DMS 273 (cell line): ENCODE measurements around the gene OPCML.

Experiments
- DNase-seq: peaks from one replicate; lab custom pipeline; 2025; ENCODE audit not compliant: unreplicated experiment; lab: John Stamatoyannopoulos, UW

Gene OPCML

DNA sequence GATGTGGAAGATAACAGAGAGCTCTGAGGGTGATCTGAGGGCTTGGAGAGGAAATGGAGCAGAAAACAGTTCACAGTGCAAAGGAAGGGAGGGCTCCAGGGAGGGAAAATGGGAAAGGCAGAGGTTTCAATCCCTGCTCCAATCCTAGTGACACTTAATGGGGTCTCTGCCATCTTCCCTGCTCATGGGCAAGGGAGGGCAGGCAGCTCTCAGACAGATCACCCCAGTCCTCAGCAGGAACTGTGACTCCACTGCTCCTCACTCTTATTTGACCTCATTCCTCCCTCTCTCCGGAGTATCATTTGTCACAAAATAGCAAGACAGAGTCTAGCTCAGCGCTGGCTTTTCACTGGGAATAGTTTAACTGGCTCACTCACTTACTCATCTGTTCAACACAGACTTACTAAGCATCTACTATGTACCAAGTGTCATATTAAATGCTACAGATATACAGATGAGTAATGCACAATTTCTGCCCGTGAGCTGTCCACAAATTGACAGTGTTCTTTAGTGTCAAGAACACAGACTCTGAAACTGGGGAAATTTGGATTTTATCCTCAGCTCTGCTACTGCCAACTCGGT is 817.4 kb downstream of the OPCML start:
- DNase-seq: no peak

DNA sequence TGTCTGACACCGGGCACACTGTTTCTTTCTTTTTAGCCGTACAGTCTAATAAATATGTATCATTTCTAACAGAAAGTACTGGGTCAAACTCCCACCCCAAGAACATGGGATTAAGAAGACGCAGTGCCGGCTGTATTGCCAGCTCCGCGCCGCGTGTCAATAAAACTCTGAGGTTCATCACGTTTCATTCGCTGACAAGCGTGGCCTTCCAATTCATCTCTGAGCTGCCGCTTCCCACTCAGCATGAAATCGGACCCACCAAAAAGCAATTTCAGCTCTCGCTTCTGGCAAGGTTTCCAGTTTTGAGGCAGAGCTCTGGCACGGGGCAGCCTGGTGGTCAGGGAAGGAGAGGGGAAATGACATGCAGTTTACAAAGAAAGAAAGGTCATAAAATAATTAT is 819.8 kb downstream of the OPCML start:
- DNase-seq: no peak

DNA sequence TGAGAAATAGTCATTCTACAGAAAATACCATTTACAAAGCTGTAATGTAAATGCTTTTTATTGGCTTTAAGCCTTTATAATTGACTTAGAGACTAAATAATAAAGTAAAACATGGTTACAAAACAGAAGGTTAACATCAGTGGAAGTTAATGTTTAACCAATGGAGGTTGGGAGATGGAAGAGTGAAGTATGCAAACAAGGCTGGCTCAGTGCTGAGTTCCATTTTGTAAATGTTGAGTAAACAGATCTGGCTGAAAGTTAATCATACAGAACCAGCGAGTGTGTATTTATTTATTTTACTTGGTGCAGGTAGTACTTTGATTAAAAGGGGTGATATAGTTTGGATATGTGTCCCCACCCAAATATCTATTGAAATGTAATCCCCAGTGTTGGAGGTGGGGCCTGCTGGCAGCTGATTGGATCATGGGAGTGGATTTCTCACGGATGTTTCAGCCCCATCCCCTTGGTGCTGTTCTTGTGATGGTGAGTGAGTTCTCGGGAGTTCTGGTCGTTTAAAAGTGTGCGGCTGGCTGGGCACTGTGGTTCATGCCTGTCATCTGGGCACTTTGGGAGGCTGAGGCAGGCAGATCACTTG is 827.4 kb downstream of the OPCML start:
- no peak for DNase-seq

DNA sequence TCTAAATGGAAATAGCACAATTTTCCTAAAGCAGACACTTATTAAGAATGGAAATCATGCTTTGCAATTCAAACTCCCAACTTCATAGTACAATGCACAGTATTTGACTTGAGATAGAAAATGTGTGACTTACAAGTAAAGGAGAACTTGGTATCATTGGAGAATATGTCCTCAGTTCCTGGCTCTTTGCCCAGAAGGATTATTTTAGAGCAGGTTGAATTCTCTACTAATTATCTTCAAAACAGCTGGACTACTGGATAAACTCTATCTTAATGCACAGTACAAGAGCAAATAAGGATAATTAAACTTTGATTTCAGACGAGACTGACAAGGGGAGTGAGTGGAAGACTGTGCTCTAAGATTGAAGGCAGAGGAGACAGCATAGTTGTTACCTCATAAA is 839.4 kb downstream of the OPCML start:
- peak; percentile 4 for DNase-seq

DNA sequence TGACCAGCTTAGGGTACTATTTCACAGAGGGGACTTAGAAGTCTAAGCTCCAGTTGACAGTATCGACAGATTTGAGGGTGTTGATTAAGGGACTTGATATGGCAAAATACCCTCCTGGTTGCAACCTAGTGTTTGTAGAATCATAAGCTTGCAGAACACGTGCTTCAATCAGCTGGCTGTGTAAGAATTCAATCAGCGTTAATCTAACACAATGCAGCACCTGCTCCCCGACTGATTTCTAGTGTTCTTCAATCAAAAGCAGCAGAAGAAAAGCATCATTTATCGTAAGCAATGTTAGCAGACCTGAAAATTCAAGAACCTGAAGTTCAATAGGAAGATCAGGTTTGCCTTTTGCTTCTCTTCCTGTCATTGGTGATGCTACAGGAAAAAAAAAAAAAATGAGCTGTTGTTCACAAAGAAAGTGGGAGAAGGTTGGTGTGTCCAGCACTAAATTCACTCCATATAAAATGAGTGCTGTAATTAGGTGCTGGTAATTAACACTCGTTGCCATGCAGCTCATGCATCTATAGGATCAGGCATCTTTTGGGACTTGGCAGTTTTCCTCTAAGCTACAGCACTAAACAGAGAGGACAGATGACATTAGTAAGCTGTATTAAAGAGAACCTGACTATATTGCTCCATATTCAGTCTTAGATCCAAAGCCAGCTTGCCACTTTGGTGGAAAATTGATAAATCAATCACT is 840.3 kb downstream of the OPCML start:
- no peak for DNase-seq

DNA sequence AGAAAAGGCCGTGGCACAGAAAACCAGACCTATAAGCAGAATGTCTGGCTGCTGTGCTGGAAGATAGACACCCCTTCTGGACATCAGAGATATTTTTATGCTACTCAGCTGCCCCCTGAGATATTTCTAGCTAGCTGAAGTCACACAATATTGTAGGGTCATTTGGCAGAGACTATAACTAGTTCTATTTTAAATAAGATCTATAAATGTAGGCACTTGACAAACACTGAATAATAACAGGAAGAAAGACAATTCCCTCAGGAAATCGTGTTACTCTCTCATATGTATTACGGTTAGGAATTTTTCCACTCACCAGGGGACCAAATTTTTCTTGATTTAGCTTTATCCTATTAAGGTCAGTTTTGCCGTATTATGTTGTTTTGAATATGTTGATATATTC is 845.4 kb downstream of the OPCML start:
- DNase-seq: no peak

DNA sequence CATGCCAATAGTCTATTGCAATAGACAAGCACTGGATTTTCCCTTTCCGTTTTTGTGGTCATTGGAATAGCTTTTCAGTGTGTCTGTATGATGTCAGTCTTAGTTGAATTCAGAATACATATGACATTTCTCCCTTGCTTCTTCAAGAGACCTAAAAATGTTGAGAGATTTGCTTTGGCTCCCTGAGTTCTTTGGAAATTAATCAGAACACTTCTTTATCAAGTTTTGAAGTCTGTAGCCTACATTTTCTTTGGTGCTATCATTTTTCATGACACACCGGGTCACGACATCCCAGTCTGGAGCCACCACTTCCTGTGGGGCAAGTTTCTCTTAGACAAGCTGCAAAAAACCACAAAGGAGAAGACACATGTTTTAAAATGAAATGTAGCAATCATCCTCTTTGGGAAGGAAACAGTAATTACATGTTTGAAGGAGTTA is 847.1 kb downstream of the OPCML start:
- DNase-seq: no peak

DNA sequence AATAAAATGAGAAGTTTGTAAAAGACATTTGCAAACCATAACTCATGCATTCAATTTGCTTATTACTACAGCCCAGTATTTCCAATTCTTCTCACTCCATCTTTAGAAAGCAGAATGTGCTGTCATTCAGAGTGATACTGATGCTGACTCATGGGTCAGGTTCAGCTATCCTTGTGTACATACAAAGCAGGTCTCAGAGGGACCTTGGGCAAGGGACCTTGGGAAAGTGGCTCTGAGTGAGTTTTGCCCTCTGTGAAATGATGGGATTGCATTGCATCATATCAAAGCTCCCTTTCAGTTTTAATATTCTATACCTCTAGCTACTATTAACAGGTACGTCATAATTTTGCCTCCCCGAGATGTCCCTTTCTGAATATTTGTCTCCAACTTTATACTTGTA is 848.7 kb downstream of the OPCML start:
- DNase-seq: no peak

DNA sequence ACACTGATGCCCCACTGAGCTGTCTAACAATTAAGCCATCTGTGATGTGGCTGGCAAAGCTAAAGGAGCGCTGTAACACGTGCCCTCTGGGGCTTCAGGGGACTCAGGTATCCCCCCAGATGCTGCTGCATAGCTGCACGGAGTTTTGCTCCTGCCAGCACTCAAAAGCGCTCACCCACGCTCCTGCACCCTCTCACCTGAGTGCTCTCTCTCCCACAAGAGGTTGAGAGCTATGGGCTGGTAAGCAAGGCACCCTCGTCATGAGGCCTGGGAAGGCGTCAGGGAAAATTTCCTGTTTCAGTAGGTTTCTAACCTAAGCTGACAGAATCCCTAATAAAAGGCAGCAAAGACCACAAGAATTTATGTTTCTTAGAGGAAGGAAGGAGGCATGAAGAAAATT is 850.3 kb downstream of the OPCML start:
- DNase-seq: no peak

DNA sequence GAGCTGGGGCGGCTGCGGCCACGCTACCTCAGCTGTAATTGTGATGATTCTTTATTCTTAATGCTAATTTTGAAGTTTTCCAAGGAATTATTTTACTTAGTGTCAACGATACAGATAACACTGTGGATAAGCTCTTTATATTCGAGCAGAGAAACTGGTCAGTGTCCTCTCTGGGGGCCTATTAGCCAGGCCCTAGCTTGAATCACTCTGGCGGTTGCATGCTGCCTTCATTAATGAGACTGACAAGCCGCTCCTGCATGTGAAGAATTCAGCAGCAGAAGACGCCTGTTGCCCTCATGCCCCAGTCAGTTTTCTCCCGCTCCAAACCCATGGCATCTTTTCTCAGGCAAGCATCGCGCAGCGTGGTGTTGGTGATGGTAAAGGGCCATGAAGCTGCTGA is 851.7 kb downstream of the OPCML start:
- DNase-seq: no peak

DNA sequence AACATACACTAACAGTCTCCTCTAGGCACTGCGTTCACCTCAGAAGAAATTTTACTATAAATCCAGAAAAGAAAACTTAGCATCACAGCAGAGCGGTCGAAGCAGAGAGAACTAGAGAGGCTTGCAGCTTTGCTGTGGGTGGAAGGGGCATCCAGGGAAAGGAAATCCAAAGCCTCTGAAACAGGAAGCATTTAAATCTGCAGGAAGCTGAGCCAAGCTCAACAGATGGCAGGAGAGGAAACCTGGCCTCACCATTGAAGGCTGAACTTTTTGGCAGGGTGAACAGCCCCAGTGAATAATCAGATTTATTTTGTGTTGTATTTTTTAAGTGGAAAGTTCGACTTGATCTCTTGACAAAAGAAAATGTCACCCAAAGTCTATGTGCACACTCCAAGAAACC is 858.1 kb downstream of the OPCML start:
- peak; percentile 36 for DNase-seq

DNA sequence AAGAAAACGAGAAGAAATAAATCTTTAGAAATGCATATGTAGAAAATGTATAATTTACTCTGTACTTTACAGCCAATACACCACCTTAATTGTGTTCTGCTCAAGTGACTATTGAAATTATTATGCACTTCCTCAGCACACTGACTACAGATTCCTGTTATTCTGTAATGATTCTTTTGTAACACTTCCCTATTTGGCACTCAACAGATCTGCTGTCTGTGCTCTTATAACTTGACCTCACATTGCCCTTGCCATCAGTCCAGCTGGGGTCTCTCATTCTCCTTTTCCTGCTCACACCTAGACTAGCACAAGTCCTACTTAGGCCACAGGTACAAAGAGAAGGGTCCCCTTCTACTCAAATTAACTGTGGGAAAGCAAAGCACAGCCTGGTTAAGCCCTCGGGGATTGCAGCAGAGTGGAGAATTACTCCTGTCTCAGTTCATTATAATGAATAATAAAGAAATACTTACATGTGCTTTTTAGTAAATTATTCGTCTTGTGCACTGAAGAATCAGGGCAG is 860.4 kb downstream of the OPCML start:
- no peak for DNase-seq

DNA sequence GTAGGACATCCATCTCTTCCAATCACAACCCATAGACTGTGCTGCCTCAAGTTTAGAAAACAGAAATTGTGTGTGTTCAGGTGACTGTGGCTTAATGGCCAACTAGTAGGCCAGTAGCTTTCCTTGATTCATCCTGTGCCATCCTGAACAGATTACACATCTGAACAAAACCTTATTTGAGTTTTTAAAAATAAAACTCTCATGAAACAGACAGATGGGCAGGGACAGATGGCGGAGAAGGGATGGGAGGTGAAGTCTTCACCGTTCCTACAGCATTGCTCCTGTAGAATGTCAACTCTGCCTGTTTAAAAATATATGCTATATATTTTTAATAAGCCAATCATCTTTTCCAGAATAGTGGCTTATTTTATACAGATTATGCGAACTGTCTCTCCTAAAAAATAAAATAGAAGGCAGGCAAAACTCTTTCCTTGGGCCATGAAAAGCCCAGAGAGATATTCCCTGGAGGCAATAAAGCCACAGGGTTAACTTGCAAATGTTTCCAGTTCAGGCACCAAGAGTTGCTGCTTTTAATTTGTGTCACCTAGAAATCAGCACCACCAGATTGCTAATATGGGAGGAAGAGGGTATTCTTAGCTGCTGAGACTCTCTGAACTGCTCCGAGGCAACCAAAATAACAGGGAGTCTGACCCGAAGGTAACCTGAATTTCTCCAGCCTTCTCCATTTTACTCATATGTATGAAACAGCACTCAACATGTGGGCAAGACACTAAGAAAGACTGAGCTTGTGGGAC is 861.2 kb downstream of the OPCML start:
- peak; percentile 9 for DNase-seq

DNA sequence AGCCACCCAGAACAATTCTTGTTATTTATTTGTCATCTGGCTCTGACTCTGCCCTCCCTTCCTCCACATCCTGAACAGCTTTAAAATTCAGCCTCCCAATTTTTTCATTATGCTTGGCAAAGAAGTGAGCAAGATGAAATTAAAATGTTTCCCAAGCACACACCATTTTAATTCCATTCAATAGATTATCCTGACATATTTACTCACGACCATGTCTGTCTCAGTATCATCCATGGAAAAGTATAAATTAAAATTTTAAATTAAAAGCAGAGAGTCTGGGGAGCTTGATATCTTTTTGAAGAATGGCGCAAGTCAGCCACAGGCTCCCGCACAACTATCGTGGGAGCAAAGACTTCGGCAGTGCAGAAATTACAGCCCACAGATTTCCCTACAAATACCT is 862.4 kb downstream of the OPCML start:
- no peak for DNase-seq

DNA sequence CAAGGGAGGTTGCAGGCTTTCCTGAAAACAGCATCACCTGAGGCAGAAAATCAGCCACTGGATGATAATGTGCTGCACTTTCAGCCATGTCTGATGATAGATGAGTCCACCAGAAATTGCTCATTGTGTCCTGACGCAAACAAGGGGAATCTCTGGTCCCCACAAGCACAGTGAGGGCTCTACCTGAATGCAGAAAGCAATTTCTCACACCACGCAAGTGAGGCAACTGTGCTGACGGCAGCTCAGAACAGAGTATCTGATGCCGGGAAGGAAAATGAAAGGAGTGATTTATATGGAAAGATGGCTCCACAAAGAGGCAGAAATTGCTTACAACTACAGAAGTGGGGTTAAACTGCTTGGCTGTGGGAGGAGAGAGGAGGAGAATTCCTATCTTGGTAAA is 867.1 kb downstream of the OPCML start:
- no peak for DNase-seq

DNA sequence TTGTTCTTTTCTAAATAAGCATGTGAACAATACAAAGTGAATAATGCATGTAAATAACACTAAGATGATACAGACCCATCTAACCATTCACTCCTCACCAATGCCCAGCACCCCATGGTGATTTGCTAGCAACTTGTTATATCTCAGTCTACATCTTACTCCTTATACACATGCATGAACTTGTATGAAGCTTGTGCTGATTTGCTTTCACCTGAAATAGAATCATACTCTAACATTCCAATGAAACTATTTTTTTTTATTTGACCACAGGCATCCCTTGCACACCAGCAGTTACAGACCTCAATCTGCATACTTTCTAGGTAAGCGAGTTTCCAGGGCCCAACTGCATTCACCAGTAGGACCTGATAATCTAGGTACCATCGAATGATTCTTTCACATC is 873.6 kb downstream of the OPCML start:
- no peak for DNase-seq

DNA sequence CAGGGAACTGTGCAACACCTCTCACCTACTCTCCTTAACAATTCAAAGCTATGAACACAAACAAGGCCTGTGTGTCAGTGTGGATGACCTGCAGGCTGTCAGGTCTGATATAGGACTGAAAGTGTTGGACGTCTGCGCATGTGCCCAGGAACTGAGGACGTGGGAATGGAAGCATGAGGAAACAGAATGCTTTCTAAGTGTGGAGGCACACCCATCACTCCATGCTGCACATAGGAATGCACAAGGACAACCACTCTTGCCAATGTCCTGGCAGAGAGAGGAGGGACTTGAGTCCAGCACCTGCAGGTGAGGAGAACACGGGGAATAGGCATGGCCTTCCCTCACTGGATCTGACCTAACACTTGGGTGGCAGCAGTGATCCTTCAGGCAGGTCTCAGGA is 874.3 kb downstream of the OPCML start:
- no peak for DNase-seq

DNA sequence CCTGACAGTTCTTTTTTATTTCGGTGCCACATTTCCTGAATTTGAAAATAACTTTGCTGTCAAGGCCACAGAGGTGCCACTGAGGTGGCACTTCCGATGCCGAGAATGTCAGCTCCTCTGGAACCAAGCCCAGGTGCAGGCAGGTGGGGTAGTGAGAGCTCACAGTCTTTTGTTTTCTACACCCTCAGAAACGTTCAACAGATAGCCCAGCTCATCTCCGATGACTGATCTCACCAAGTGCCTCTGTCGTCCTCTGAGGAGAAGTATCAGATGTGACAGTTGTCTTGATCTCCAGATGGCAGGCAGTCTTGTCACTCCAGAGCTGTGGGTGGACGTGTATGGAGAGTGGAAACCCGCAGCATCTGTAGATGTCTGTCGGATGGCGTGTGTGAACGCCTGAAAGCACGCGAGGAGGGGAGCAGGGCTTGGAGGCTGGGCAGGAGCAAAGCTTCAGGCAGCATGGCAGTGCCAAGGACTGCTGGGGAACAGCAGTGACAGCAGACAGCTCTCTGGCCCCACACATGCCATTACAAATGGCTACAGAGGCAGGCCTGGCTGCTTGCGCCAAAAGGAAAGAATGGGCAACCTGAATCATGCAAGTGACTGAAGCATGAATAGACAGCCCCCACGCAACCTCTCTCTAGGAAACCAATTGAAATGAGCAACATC is 877.0 kb downstream of the OPCML start:
- DNase-seq: no peak

DNA sequence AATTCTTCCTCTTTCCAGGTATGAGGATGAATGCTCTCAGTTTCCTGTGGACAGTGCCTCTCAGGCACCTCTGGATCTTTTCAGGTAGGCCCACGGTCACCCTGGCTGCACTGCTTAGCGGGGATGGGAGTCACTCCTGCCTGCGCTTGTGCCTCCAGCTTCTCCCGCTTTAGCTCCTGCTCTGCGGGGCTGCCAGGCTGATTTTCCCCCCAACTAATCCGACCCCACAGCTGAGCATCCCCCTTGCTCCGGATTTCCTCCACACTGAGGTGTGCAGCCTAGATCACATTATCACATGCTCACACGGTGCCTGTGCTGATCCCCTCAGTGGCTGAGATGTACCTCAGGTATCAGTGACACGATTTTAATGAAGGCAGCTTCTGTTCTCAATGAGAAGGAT is 879.1 kb downstream of the OPCML start:
- no peak for DNase-seq

DNA sequence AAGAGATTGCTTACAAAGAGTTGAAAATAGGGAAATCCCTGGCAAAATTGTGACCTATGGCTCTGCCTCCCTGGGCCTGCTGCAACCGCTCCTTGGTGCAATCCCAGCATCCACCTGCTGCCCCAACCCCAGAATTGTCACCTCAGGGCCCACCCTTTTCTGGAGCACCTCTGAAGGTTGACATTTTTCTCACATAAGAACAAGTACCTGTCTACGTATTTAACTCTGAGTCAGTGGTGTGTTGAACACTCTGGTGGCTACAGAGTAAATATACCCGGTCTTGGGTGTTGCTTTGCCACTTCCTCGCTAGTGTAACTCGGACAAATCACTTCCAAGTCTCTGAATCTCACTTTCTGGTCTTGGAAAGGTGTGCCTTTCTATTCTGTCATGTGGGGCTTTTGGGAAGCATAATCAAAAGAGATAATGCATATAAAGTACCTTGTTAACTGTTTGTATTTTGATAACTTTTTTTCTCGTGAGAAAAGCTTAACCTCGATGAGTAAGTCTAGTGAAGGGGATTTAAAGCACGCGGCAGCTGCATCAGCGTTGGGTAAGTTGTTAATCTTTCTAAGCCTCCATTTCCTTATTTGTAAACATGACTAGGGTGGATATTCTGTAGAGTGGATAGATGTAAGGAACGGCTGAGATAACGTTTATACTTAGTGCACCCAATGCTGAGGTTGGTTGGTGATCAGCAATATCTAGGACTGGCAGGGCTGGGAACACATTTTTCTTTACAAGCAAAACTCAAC is 881.2 kb downstream of the OPCML start:
- no peak for DNase-seq

DNA sequence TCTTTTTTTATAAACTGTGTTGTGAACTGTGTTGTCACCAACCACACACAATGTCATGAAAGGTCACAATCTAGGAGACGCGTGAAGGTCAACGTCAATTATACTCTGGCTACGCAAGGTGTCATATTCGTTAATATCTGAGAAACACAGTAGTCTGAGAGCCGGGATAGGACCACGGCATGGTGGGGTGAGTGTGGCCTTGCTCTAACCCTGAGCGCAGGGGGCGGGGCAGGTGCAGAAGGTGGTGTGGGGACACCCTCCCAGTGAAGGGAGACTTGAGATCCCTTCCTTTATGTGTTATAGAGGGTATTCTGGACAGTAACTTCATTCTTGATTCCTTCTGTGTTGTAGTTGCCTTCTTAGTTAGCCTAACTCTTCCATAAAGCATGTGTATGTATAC is 883.0 kb downstream of the OPCML start:
- no peak for DNase-seq
